ENCODE results near the gene PGBD5.

Gene PGBD5

DNA sequence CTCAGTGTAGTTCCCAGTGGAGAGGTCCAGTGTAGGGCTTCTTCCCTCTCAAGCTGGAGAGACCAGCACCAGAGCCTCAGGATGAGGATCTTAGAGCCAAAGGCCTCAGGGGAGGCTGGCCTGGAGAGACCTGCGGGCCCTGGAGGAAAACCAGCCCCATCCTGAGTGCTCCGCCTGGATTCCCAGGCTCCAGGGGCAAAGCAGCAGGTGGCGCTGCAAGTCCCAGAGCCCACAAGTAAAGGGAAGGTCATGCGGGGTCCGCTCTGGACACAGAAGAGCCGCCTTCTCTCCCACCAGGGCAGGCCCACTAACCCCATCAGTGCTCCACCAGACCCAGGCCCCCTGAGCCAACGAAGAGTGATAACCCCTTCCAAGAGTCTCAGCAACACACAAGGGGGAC is 22.7 kb downstream of the PGBD5 start:
- DNase-seq (ENCODE audit: low read depth), result no peak
- no peak overlapping the region for H3K4me3 ChIP-seq (replicated peaks; ENCODE audit: low read depth, low read length)
- TF ChIP-seq, protein P1, sequence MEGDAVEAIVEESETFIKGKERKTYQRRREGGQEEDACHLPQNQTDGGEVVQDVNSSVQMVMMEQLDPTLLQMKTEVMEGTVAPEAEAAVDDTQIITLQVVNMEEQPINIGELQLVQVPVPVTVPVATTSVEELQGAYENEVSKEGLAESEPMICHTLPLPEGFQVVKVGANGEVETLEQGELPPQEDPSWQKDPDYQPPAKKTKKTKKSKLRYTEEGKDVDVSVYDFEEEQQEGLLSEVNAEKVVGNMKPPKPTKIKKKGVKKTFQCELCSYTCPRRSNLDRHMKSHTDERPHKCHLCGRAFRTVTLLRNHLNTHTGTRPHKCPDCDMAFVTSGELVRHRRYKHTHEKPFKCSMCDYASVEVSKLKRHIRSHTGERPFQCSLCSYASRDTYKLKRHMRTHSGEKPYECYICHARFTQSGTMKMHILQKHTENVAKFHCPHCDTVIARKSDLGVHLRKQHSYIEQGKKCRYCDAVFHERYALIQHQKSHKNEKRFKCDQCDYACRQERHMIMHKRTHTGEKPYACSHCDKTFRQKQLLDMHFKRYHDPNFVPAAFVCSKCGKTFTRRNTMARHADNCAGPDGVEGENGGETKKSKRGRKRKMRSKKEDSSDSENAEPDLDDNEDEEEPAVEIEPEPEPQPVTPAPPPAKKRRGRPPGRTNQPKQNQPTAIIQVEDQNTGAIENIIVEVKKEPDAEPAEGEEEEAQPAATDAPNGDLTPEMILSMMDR (IDR thresholded peaks at IDR 0.05; ENCODE audit: low read length, missing control alignments), result no peak

DNA sequence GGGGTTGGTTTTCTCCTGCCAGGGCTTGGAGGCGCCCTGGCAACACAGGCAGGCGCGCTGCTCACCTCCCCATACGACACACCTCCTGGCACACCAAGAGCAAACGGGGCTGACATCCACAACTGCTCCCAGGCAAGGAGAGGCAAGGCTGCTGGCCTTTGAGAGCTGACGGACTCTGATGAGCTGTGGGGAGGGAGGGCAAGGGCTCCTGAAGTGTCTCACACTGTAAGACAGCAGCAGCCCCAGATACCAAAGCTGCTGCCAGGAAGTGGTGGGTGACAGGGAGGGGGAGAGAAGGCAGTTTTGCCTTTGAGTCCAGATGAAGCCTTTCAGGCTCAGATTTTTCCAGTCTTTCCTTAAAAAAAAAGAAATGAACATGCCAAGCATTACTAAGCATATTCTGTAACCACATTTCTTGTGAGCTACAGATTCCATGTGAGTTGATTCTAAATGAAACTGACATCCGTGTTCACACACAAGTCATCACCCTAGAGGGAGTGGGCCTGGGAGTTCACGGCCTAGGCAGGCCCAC is 24.3 kb downstream of the PGBD5 start:
- peak; percentile 6 for DNase-seq (ENCODE audit: low read depth)
- TF ChIP-seq, protein P1 (IDR thresholded peaks at IDR 0.05; ENCODE audit: low read length, missing control alignments), result no peak
- H3K4me3 ChIP-seq (replicated peaks; ENCODE audit: low read depth, low read length), result no peak overlapping the region

DNA sequence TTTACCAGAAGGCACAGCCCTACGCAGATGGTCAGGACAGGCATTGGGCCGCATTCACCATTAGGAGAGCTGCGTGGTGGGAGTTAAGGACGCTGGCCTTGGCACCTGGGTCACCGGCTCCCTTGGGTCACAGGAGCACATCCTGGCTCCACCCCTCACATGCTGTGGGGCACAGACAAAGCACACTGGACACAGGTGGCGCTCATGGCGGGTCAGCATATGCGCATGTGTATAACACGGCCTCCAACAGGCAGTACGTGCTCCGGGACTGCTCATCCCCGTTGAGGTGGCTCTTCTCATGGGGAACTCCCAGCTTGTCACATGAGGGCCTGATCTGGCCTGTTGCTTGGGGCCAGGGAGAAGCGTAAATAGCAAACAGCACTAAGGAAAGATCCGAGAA is 25.0 kb downstream of the PGBD5 start:
- no peak overlapping the region for H3K4me3 ChIP-seq (replicated peaks; ENCODE audit: low read depth, low read length)
- TF ChIP-seq, protein P1 (IDR thresholded peaks at IDR 0.05; ENCODE audit: low read length, missing control alignments), result no peak
- DNase-seq (ENCODE audit: low read depth), result no peak

DNA sequence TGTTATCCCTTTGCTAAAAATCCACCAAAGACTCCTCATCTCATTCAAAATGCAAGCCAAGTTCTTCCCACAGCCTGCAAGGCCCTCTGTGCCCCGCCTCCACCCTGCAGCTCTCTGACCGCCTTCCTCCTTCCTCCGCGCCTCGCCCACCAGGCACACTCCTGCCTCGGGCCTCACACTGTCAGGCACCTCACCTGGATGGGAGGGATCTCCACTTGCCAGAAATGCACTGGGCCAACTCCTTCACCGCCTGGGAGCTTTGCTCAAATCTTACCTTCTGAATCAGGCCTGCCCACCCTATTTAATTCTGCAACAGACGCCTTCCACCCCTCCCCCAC is 26.2 kb downstream of the PGBD5 start:
- TF ChIP-seq, protein P1 (IDR thresholded peaks at IDR 0.05; ENCODE audit: low read length, missing control alignments), result no peak
- DNase-seq (ENCODE audit: low read depth), result no peak
- no peak overlapping the region for H3K4me3 ChIP-seq (replicated peaks; ENCODE audit: low read depth, low read length)

DNA sequence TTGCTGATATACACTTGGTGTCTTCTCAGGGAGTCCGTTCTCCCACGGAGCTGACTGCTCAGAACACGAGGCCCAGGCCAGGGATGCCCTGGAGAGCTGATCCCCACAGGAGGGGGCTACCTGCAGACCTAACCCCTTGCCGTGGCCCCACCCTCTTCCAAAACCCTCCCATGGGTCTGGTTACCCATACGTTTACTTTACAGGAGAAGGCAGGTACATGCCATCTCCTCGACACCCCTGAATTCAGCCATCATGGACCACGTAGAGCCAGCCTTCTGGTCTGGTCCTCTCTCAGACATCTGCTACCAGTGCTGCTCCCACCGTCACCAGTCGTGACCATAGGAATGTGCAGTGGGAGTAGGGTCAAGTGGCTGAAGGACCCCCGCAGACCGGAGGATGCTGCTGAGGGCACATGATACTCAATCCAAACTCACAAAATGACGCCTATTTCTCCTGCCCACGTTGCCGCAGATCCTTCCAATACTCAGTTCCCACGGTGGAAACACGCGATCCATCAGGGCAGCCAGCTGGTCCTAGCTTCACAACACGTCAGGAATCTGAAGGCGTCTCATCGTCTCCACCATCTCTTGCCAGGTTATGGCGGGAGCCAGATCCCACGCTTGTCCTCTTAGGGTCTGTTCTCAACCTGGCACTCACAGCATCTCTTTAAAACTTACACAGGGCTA is 26.7 kb downstream of the PGBD5 start:
- TF ChIP-seq, protein P1 (IDR thresholded peaks at IDR 0.05; ENCODE audit: low read length, missing control alignments), result no peak
- H3K4me3 ChIP-seq (replicated peaks; ENCODE audit: low read depth, low read length), result no peak overlapping the region
- no peak for DNase-seq (ENCODE audit: low read depth)

DNA sequence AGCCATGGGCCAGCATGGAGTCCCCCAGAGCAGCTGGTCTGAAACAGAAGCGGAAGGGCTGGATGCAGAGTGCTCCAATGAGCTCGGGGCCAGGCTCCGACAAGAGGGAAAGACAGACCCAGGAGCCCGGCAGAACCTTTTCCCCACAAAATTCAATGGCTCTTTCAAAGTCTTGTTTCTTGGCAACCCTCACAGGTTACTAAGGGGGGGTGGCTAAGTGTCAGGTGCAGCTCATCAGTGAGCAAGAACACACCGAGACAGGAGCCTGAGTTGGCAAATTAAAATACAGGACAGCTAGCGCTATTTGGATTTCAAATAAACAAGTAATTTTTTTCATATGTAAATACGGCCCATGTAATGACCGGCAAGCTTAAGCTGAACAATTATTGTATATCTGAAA is 27.3 kb downstream of the PGBD5 start:
- TF ChIP-seq, protein P1 (IDR thresholded peaks at IDR 0.05; ENCODE audit: low read length, missing control alignments), result no peak
- DNase-seq (ENCODE audit: low read depth), result no peak

GRCh38 chr1:230396966-230397365 is 29.2 kb downstream of the PGBD5 start:
- DNase-seq (ENCODE audit: low read depth), result no peak
- H3K4me3 ChIP-seq (replicated peaks; ENCODE audit: low read depth, low read length), result no peak overlapping the region
- TF ChIP-seq, protein P1 (IDR thresholded peaks at IDR 0.05; ENCODE audit: low read length, missing control alignments), result no peak

More for the DNA sequence above, 27.3 kb downstream of the PGBD5 start:
- H3K4me3 ChIP-seq (replicated peaks; ENCODE audit: low read depth, low read length), result no peak overlapping the region

Measured in fibroblast of pulmonary artery (primary cell).